Activated naive CD8-positive, alpha-beta T cell treated with anti-CD3 and anti-CD28 coated beads, Interleukin-2, amount 10 ng/mL, durations not matched to agents 7 days and 5 days (primary cell): ENCODE data around the gene PIK3R5. TPM values are rescaled to one million over a fixed set of nuclear protein-coding genes. Genes with fewer than 3 reads are reported as not detected.

Experiments
- ATAC-seq: fragments of 150-1000 bp; cut with Tn5 transposase; one replicate; pipeline ENCODE4 v1.10.0; 2021; ENCODE audit warnings: low read depth, moderate library complexity
- POLR2A ChIA-PET: fragments of 350-600 bp; sonication (Branson Sonifier 250); formaldehyde crosslinking; loops from one replicate; lab custom pipeline; 2021; ENCODE audit warnings: antibody characterized with exemption; lab: Charles Lee
- DNase-seq: peaks from one replicate; pipeline ENCODE4 v3.0.0; 2021
- H3K27ac Mint-ChIP-seq: one replicate; pipeline ENCODE4 v1.8.0; 2022; ENCODE audit warnings: mild to moderate bottlenecking, mixed read lengths
- H3K27me3 Mint-ChIP-seq: one replicate; pipeline ENCODE4 v1.8.0; 2022; ENCODE audit warnings: mild to moderate bottlenecking, moderate library complexity, mixed read lengths
- H3K36me3 Mint-ChIP-seq: one replicate; pipeline ENCODE4 v1.8.0; 2021; ENCODE audit warnings: mild to moderate bottlenecking, mixed read lengths
- H3K4me1 Mint-ChIP-seq: one replicate; pipeline ENCODE4 v1.8.0; 2021; ENCODE audit warnings: mixed read lengths
- H3K4me3 Mint-ChIP-seq: one replicate; pipeline ENCODE4 v1.8.0; 2022; ENCODE audit warnings: mild to moderate bottlenecking, moderate library complexity, mixed read lengths
- H3K9me3 Mint-ChIP-seq: one replicate; pipeline ENCODE4 v1.8.0; 2021; ENCODE audit warnings: mixed read lengths
- total RNA-seq, 2 experiments: library from RNA; stranded (reverse); gene quantifications; one replicate each; pipeline ENCODE4 v1.2.3, GENCODE V29; 2021

Gene PIK3R5
- total RNA-seq = 10 to 100 TPM; 81.4 to 84.0 TPM

DNA sequence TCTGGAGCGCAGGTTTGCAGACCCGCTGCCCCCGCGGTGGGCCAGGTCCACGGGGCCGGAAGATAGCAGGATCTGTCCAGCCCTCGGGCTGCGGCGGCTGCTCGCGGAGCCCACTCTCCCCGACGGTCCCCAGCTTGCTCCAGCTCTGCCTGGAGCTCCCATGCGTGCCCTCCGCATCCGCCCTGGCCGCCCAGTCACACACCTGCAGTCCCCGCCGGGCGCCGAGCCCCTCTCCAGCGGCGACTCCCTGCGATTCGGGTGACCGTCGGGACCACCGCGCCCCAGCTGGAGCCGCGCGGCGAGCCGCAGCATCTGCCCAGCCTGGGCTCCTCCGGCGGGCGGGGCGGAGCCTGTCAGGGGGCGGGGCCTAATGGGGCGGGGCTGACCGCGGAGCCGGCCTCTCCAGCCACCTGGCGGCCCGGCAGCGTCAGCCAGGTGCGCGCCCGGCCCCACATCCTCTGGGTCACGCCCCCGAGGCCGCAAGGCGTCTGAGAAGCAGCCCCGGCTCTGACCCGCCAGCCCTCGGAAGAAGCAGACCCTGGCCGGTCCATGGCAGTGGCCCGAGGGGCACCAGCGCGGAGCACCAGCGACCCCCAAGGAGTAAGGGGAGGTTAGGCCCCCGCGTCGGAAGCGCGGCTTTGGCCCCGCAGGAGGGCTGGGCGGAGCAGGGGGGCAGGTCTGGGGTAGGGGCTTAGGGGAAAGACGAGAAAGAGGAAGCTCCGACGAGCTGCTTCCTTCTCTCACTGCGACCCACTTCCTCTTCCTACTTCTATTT lies at the start of gene PIK3R5:
TSS of gene PIK3R5 (minus strand) at position 314 of the 775 bp plus-strand sequence. CDS start 54,213 bp downstream, outside the sequence.
- ATAC-seq = peak; percentile 69
- Mint-ChIP-seq H3K27ac (peak within 1 kb of the TSS; percentile 98), H3K36me3 (peaks cover 28% of the 10 kb centered on the region), H3K4me3 (peak within 1 kb of the TSS; percentile 98), H3K9me3 (peaks cover 2% of the 10 kb centered on the region), H3K27me3 (no peaks in the 10 kb centered on the region), H3K4me1 (peaks cover 38% of the 10 kb centered on the region)
- peak; percentile 86 for DNase-seq
- POLR2A ChIA-PET = interaction anchor here (0.5 to 4.9 kb wide), 12 partner anchors 8 to 141 kb away, joined by 3 to 54 read pairs (median 4); partner anchors contain the start of gene PIK3R6

- DNase-seq (no peak), ATAC-seq (no peak)
- Mint-ChIP-seq H3K36me3 (no peaks in the 10 kb centered on the region), H3K27me3 (peaks cover 49% of the 10 kb centered on the region), H3K9me3 (no peaks in the 10 kb centered on the region), H3K4me3 (no peak overlapping the region), H3K4me1 (no peaks in the 10 kb centered on the region), H3K27ac (no peak overlapping the region)
- POLR2A ChIA-PET = no interaction called here
Observed at GRCh38 chr17:9011001-9011400, 45.5 kb upstream of the PIK3R5 start.

GRCh38 chr17:9009737-9010136 lies 44.2 kb upstream of the PIK3R5 start:
- H3K36me3 Mint-ChIP-seq = no peaks in the 10 kb centered on the region
- H3K27ac Mint-ChIP-seq = no peak overlapping the region
- H3K9me3 Mint-ChIP-seq = peaks cover 1% of the 10 kb centered on the region
- DNase-seq (no peak), ATAC-seq (no peak)
- peaks cover 58% of the 10 kb centered on the region for H3K27me3 Mint-ChIP-seq
- POLR2A ChIA-PET = no interaction called here
- no peaks in the 10 kb centered on the region for H3K4me1 Mint-ChIP-seq
- no peak overlapping the region for H3K4me3 Mint-ChIP-seq

DNA sequence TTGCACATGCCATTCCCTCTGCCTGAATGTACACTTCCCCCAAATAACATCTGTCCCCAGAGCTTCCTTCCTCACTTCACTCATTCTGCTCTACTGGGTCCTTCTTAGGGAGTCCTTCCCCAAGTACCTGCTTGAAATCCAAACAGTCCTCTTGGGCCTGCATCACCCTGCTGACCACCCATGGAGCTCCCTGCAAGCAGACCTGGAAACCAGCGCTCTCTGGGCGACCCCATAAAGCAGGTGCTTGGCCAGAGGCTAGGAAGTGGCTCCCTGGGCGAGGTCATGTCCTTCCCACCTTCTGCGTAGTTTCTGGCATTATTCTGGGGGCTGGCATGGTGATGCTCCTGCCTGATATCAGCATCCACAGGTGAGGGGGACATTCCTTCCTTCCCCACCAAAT lies 43.6 kb upstream of the PIK3R5 start:
- DNase-seq (no peak), ATAC-seq (no peak)
- no peaks in the 10 kb centered on the region for H3K4me1 Mint-ChIP-seq
- POLR2A ChIA-PET = no interaction called here
- H3K27ac Mint-ChIP-seq = no peak overlapping the region
- H3K27me3 Mint-ChIP-seq = peaks cover 62% of the 10 kb centered on the region
- H3K36me3 Mint-ChIP-seq = no peaks in the 10 kb centered on the region
- peaks cover 1% of the 10 kb centered on the region for H3K9me3 Mint-ChIP-seq
- no peak overlapping the region for H3K4me3 Mint-ChIP-seq

GRCh38 chr17:9007052-9007714 lies 41.7 kb upstream of the PIK3R5 start:
- Mint-ChIP-seq H3K36me3 (no peaks in the 10 kb centered on the region), H3K27ac (no peak overlapping the region), H3K4me1 (peaks cover 5% of the 10 kb centered on the region), H3K4me3 (no peak overlapping the region), H3K9me3 (peaks cover 1% of the 10 kb centered on the region), H3K27me3 (peaks cover 69% of the 10 kb centered on the region)
- POLR2A ChIA-PET = no interaction called here
- ATAC-seq = no peak
- no peak for DNase-seq

- H3K4me3 Mint-ChIP-seq = no peak overlapping the region
Observed at GRCh38 chr17:9006175-9006767, 40.8 kb upstream of the PIK3R5 start.

GRCh38 chr17:9004961-9005285 lies 39.4 kb upstream of the PIK3R5 start:
- DNase-seq = no peak
- H3K9me3 Mint-ChIP-seq = peaks cover 1% of the 10 kb centered on the region
- no peak for ATAC-seq
- POLR2A ChIA-PET = no interaction called here
- H3K36me3 Mint-ChIP-seq = no peaks in the 10 kb centered on the region
- no peak overlapping the region for H3K27ac Mint-ChIP-seq
- peaks cover 8% of the 10 kb centered on the region for H3K4me1 Mint-ChIP-seq
- H3K27me3 Mint-ChIP-seq = peaks cover 79% of the 10 kb centered on the region
- no peak overlapping the region for H3K4me3 Mint-ChIP-seq

More at GRCh38 chr17:9006175-9006767, 40.8 kb upstream of the PIK3R5 start:
- Mint-ChIP-seq H3K4me1 (peaks cover 8% of the 10 kb centered on the region), H3K36me3 (no peaks in the 10 kb centered on the region), H3K27me3 (peaks cover 77% of the 10 kb centered on the region), H3K27ac (no peak overlapping the region), H3K9me3 (peaks cover 1% of the 10 kb centered on the region)
- ATAC-seq (no peak), DNase-seq (no peak)
- POLR2A ChIA-PET = no interaction called here

DNA sequence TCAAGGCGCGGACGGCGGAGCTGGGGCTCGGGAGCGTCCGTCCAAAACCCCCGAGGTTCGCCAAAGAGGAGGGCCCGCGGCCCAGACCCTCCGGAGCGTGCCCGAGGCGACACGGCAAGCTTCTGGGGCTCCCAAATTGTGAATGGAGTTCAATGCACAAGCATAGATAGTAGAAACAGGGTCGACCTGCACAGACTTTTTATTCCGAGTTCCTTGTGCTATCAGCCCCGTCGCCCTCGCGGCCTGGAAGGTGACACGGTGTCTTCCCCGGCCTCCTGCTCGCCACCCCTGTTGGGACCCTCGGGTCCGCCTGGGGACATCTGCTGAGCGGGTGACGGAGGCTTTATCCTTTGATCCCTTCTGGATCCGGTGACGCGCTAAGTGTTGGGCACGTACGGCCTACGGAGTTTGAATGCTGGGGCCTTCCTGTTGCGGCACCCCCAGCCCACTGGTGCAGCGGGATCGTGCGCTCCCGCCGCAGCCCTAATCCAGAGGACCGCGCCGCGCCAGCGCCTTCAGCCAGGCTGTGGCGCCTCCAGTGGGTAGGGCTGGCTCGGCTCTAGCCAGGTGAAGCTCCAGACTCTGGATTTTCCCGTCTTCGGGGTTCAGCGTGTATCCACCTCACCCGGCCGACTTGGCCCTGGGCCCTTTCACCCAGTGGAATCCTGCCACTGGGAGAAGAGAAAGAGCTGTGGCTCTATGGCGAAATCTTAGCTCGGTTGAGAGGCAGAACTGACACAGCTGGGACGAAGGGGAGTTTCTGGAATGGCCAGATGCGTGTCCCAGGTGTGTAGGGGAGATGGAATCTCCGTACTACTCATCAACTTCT lies 38.8 kb upstream of the PIK3R5 start:
- ATAC-seq = no peak
- no peak overlapping the region for H3K27ac Mint-ChIP-seq
- POLR2A ChIA-PET = interaction anchor here (0.6 kb wide), 1 partner anchor 8 kb away, joined by 5 read pairs; no protein-coding TSS in a partner anchor
- no peaks in the 10 kb centered on the region for H3K36me3 Mint-ChIP-seq
- H3K9me3 Mint-ChIP-seq = peaks cover 1% of the 10 kb centered on the region
- peak overlapping the region; percentile 22 for H3K4me3 Mint-ChIP-seq
- H3K4me1 Mint-ChIP-seq = peaks cover 8% of the 10 kb centered on the region
- H3K27me3 Mint-ChIP-seq = peaks cover 75% of the 10 kb centered on the region
- DNase-seq = peak; percentile 36

DNA sequence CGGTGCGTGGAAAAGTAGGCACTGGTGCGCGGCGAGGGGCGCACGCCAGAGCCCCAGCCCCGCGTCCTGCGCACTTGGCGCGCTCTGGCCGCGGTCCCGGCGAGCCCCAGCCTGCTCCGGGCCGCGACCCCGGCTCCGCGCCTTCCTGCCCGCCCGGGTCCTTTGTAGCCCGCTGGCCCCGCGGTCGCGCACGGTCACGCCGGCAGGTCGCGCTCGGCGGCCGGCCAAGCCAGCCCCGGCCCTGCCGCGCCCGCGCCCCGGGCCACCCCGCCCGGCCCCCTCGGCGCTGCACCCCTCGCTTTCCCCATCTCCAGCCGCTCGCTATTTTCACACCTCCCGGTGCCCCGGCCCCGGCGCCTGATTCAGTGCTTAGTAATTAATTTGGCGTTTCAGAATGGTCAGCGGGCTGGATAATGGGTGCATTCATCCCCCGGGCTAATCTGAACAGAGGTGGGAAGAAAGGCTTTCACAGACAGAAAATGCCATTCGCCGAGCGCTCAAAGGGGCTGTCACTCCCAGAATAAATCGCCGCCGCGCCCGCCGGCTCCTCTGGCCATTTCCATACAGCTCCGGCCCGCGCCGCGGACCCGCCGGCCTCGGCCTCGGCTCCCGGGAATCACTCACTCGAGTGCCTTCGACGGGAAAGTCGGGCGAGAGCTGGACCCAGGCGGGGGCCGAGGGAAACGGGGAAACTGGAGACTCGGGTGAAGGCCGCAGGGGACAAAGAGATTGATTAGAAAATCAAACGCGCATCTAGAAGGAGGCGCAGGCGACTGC lies 38.0 kb upstream of the PIK3R5 start:
- ATAC-seq = no peak
- peak; percentile 37 for DNase-seq
- no peaks in the 10 kb centered on the region for H3K36me3 Mint-ChIP-seq
- H3K4me3 Mint-ChIP-seq = peak overlapping the region; percentile 47
- H3K9me3 Mint-ChIP-seq = peaks cover 1% of the 10 kb centered on the region
- H3K27ac Mint-ChIP-seq = no peak overlapping the region
- H3K27me3 Mint-ChIP-seq = peaks cover 73% of the 10 kb centered on the region
- POLR2A ChIA-PET = interaction anchor here (0.6 to 0.9 kb wide), 2 partner anchors 9 to 19 kb away, joined by 3 to 5 read pairs; no protein-coding TSS in a partner anchor
- H3K4me1 Mint-ChIP-seq = peaks cover 8% of the 10 kb centered on the region

GRCh38 chr17:9002606-9003354 lies 37.3 kb upstream of the PIK3R5 start:
- ATAC-seq (peak; percentile 44), DNase-seq (peak; percentile 59)
- Mint-ChIP-seq H3K27ac (no peak overlapping the region), H3K4me1 (peaks cover 10% of the 10 kb centered on the region), H3K4me3 (peak overlapping the region; percentile 49), H3K27me3 (peaks cover 70% of the 10 kb centered on the region), H3K36me3 (no peaks in the 10 kb centered on the region), H3K9me3 (peaks cover 1% of the 10 kb centered on the region)
- POLR2A ChIA-PET = interaction anchor here (0.9 kb wide), 1 partner anchor 20 kb away, joined by 3 read pairs; no protein-coding TSS in a partner anchor

- H3K27me3 Mint-ChIP-seq = peaks cover 66% of the 10 kb centered on the region
- no peak overlapping the region for H3K27ac Mint-ChIP-seq
- POLR2A ChIA-PET = no interaction called here
Observed at GRCh38 chr17:9002227-9002605, 36.7 kb upstream of the PIK3R5 start.

DNA sequence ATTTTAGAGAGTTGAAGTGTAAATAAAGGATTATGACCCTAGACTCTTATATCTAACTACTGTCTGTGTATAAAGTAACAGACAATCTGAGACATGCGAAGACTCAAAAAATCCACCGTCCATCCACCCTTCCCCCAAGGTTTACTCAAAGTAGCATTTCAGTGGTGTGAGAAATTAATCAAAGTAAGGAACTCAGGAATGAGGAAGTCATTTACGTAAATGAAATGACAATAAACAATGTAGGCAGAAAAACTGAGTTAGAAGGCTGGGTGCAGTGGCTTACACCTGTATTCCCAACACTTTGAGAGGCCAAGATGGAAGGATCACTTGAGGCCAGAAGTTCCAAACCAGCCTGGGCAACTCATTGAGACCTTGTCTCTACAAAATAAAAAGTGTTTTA lies 36.1 kb upstream of the PIK3R5 start:
- Mint-ChIP-seq H3K9me3 (peaks cover 1% of the 10 kb centered on the region), H3K4me1 (peaks cover 10% of the 10 kb centered on the region), H3K27me3 (peaks cover 60% of the 10 kb centered on the region), H3K4me3 (no peak overlapping the region), H3K36me3 (no peaks in the 10 kb centered on the region), H3K27ac (no peak overlapping the region)
- POLR2A ChIA-PET = no interaction called here
- ATAC-seq (no peak), DNase-seq (no peak)

More at GRCh38 chr17:9002227-9002605, 36.7 kb upstream of the PIK3R5 start:
- Mint-ChIP-seq H3K9me3 (peaks cover 1% of the 10 kb centered on the region), H3K4me1 (peaks cover 10% of the 10 kb centered on the region), H3K36me3 (no peaks in the 10 kb centered on the region), H3K4me3 (no peak overlapping the region)
- DNase-seq = no peak
- ATAC-seq = no peak
